ENCODE results near the gene LHX5. TPM values are rescaled to one million over a fixed set of nuclear protein-coding genes. Genes with fewer than 3 reads are reported as not detected.

The LHX5 gene
- total RNA-seq, 1 donor from 2014 or later = not detected

- Mint-ChIP-seq H3K27ac (ENCODE audit: unreplicated experiment) (no peak overlapping the region), H3K4me1 (ENCODE audit: unreplicated experiment) (peaks cover 17% of the 10 kb centered on the region), H3K36me3 (ENCODE audit: low read depth, unreplicated experiment) (no peaks in the 10 kb centered on the region), H3K27me3 (ENCODE audit: unreplicated experiment) (peaks cover 61% of the 10 kb centered on the region), H3K9me3 (ENCODE audit: unreplicated experiment) (no peaks in the 10 kb centered on the region), H3K4me3 (ENCODE audit: unreplicated experiment) (no peak overlapping the region)
- DNase-seq (ENCODE audit: low spot score) = no peak
- TF ChIP-seq CTCF (IDR thresholded peaks at IDR 0.05; ENCODE audit: unreplicated experiment) = no peak
Measured at GRCh38 chr12:113475451-113476175, 3.9 kb upstream of the LHX5 start.

- peaks cover 12% of the 10 kb centered on the region for H3K4me1 Mint-ChIP-seq (ENCODE audit: unreplicated experiment)
- no peak for DNase-seq (ENCODE audit: low spot score)
- H3K4me3 Mint-ChIP-seq (ENCODE audit: unreplicated experiment) = no peak overlapping the region
- no peak overlapping the region for H3K27ac Mint-ChIP-seq (ENCODE audit: unreplicated experiment)
- H3K27me3 Mint-ChIP-seq (ENCODE audit: unreplicated experiment) = peaks cover 57% of the 10 kb centered on the region
- H3K9me3 Mint-ChIP-seq (ENCODE audit: unreplicated experiment) = no peaks in the 10 kb centered on the region
- no peaks in the 10 kb centered on the region for H3K36me3 Mint-ChIP-seq (ENCODE audit: low read depth, unreplicated experiment)
- no peak for TF ChIP-seq CTCF (IDR thresholded peaks at IDR 0.05; ENCODE audit: unreplicated experiment)
Measured at GRCh38 chr12:113474635-113475436, 3.2 kb upstream of the LHX5 start.

- no peaks in the 10 kb centered on the region for H3K36me3 Mint-ChIP-seq (ENCODE audit: low read depth, unreplicated experiment)
- peaks cover 7% of the 10 kb centered on the region for H3K4me1 Mint-ChIP-seq (ENCODE audit: unreplicated experiment)
- H3K27me3 Mint-ChIP-seq (ENCODE audit: unreplicated experiment) = peaks cover 53% of the 10 kb centered on the region
- H3K4me3 Mint-ChIP-seq (ENCODE audit: unreplicated experiment) = no peak overlapping the region
- TF ChIP-seq CTCF (IDR thresholded peaks at IDR 0.05; ENCODE audit: unreplicated experiment) = no peak
- no peak overlapping the region for H3K27ac Mint-ChIP-seq (ENCODE audit: unreplicated experiment)
- no peak for DNase-seq (ENCODE audit: low spot score)
- H3K9me3 Mint-ChIP-seq (ENCODE audit: unreplicated experiment) = no peaks in the 10 kb centered on the region
Measured at GRCh38 chr12:113473942-113474341, 2.3 kb upstream of the LHX5 start.

GRCh38 chr12:113473400-113473799 lies 1.7 kb upstream of the LHX5 start:
- H3K27ac Mint-ChIP-seq (ENCODE audit: unreplicated experiment) = no peak overlapping the region
- H3K9me3 Mint-ChIP-seq (ENCODE audit: unreplicated experiment) = no peaks in the 10 kb centered on the region
- H3K4me1 Mint-ChIP-seq (ENCODE audit: unreplicated experiment) = peaks cover 6% of the 10 kb centered on the region
- peaks cover 53% of the 10 kb centered on the region for H3K27me3 Mint-ChIP-seq (ENCODE audit: unreplicated experiment)
- no peaks in the 10 kb centered on the region for H3K36me3 Mint-ChIP-seq (ENCODE audit: low read depth, unreplicated experiment)
- no peak overlapping the region for H3K4me3 Mint-ChIP-seq (ENCODE audit: unreplicated experiment)
- DNase-seq (ENCODE audit: low spot score) = no peak
- TF ChIP-seq CTCF (IDR thresholded peaks at IDR 0.05; ENCODE audit: unreplicated experiment) = no peak

Data from endothelial cell (in vitro differentiated cells).